ENCODE results near the gene FLRT3. TPM values are rescaled to one million over a fixed set of nuclear protein-coding genes. Genes with fewer than 3 reads are reported as not detected.

FLRT3 gene
- total RNA-seq, 1 experiment from 2014 or later, result 1.5 TPM

- Histone ChIP-seq H3K36me3 (ENCODE audit: control insufficient read depth in 1 of 2, insufficient read depth in 2 of 2, low read length in 2 of 2) (no peaks in the 10 kb centered on the region), H3K4me3 (replicated peaks in 1 of 2; ENCODE audit: low read depth in 1 of 2, low read length in 2 of 2) (no peak overlapping the region), H3K79me2 (ENCODE audit: insufficient read depth, low read length) (no peaks in the 10 kb centered on the region), H3K4me2 (ENCODE audit: low read length) (no peak overlapping the region), H3K4me1 (ENCODE audit: control insufficient read depth in 1 of 2, insufficient read depth in 2 of 2, low read length in 2 of 2) (no peaks in the 10 kb centered on the region), H3K27me3 (ENCODE audit: insufficient read depth, low read length) (no peaks in the 10 kb centered on the region), H3K9me2 (ENCODE audit: insufficient read depth) (no peaks in the 10 kb centered on the region), H3K9me3 (ENCODE audit: control insufficient read depth in 1 of 2, insufficient read depth in 1 of 2, low read depth in 1 of 2, low read length in 2 of 2) (no peaks in the 10 kb centered on the region), H3K9ac (ENCODE audit: low read length) (no peak overlapping the region), H3K27ac (ENCODE audit: low read depth, low read length) (no peak overlapping the region), H2AFZ (ENCODE audit: low read depth, low read length, poor library complexity, severe bottlenecking) (no peak overlapping the region), H4K20me1 (ENCODE audit: insufficient read depth) (no peaks in the 10 kb centered on the region)
- RAD21 ChIA-PET (ENCODE audit: low non-redundant PET in 1 of 2, low total read pairs in 2 of 2, uncharacterized antibody in 2 of 2, unreplicated experiment in 2 of 2), result no interaction called here
- CTCF ChIA-PET, result no interaction called here
- DNase-seq (ENCODE audit: low read depth, low spot score), result no peak
- no TSS peak for BruUV-seq (replicated peaks)
- intact Hi-C loops (cut with micrococcal nuclease), result no loop called here
- ATAC-seq, result no peak
- POLR2A ChIA-PET, result no interaction called here
- no peak for TF ChIP-seq FOSL1 (IDR thresholded peaks at IDR 0.05; ENCODE audit: low read depth)
- no peak for TF ChIP-seq ELF1 (IDR thresholded peaks at IDR 0.05; ENCODE audit: borderline replicate concordance, low read depth)
- no peak for TF ChIP-seq YY1 (IDR thresholded peaks at IDR 0.05; ENCODE audit: extremely low read depth, insufficient replicate concordance, low read depth, low read length)
Observed at GRCh38 chr20:14343491-14344065, 6.2 kb upstream of the FLRT3 start.

- ChIA-PET RAD21 (ENCODE audit: low non-redundant PET in 1 of 2, low total read pairs in 2 of 2, uncharacterized antibody in 2 of 2, unreplicated experiment in 2 of 2) (no interaction called here), CTCF (no interaction called here), POLR2A (no interaction called here)
- H3K79me2 ChIP-seq (ENCODE audit: insufficient read depth, low read length), result no peaks in the 10 kb centered on the region
- ATAC-seq (no peak), DNase-seq (ENCODE audit: low read depth, low spot score) (no peak)
- H3K4me1 ChIP-seq (ENCODE audit: control insufficient read depth in 1 of 2, insufficient read depth in 2 of 2, low read length in 2 of 2), result no peaks in the 10 kb centered on the region
- H3K27me3 ChIP-seq (ENCODE audit: insufficient read depth, low read length), result no peaks in the 10 kb centered on the region
- H3K36me3 ChIP-seq (ENCODE audit: control insufficient read depth in 1 of 2, insufficient read depth in 2 of 2, low read length in 2 of 2), result no peaks in the 10 kb centered on the region
- H3K4me2 ChIP-seq (ENCODE audit: low read length), result no peak overlapping the region
- H3K4me3 ChIP-seq (replicated peaks in 1 of 2; ENCODE audit: low read depth in 1 of 2, low read length in 2 of 2), result no peak overlapping the region
- no peak overlapping the region for H2AFZ ChIP-seq (ENCODE audit: low read depth, low read length, poor library complexity, severe bottlenecking)
- no peak overlapping the region for H3K27ac ChIP-seq (ENCODE audit: low read depth, low read length)
- no peak overlapping the region for H3K9ac ChIP-seq (ENCODE audit: low read length)
- H3K9me2 ChIP-seq (ENCODE audit: insufficient read depth), result no peaks in the 10 kb centered on the region
- intact Hi-C loops (cut with micrococcal nuclease), result no loop called here
- BruUV-seq (replicated peaks), result no TSS peak
- no peaks in the 10 kb centered on the region for H4K20me1 ChIP-seq (ENCODE audit: insufficient read depth)
- H3K9me3 ChIP-seq (ENCODE audit: control insufficient read depth in 1 of 2, insufficient read depth in 1 of 2, low read depth in 1 of 2, low read length in 2 of 2), result no peaks in the 10 kb centered on the region
- no peak for TF ChIP-seq ZNF274 (IDR thresholded peaks at IDR 0.05; ENCODE audit: low read depth, low read length)
- no peak for TF ChIP-seq EZH2phosphoT487 (IDR thresholded peaks at IDR 0.05; ENCODE audit: borderline replicate concordance)
- TF ChIP-seq ZFX (IDR thresholded peaks at IDR 0.05), result no peak
- no peak for TF ChIP-seq REST (IDR thresholded peaks at IDR 0.05; ENCODE audit: low read depth)
- TF ChIP-seq MAX (IDR thresholded peaks at IDR 0.05), result no peak
- TF ChIP-seq POLR2A (IDR thresholded peaks at IDR 0.05; ENCODE audit: borderline replicate concordance, extremely low read depth, insufficient read depth, insufficient read length), result no peak
- TF ChIP-seq SRF (IDR thresholded peaks at IDR 0.05; ENCODE audit: low read depth), result no peak
- no peak for TF ChIP-seq SIN3A (IDR thresholded peaks at IDR 0.05; ENCODE audit: low read depth)
- no peak for TF ChIP-seq CTCF (IDR thresholded peaks at IDR 0.05 in 2 of 3, conservative IDR thresholded peaks at IDR 0.05 in 1 of 3; ENCODE audit: borderline replicate concordance in 1 of 3, insufficient read depth in 1 of 3, low read depth in 2 of 3, low read length in 2 of 3)
- TF ChIP-seq EGR1 (IDR thresholded peaks at IDR 0.05; ENCODE audit: low read depth), result no peak
- no peak for TF ChIP-seq RAD21 (IDR thresholded peaks at IDR 0.05; ENCODE audit: low read depth)
- TF ChIP-seq ELF1 (IDR thresholded peaks at IDR 0.05; ENCODE audit: borderline replicate concordance, low read depth), result no peak
- no peak for TF ChIP-seq ATF3 (IDR thresholded peaks at IDR 0.05)
- TF ChIP-seq POLR2AphosphoS5 (IDR thresholded peaks at IDR 0.05; ENCODE audit: low read depth, low read length), result no peak
- no peak for TF ChIP-seq FOSL1 (IDR thresholded peaks at IDR 0.05; ENCODE audit: low read depth)
- TF ChIP-seq YY1 (IDR thresholded peaks at IDR 0.05; ENCODE audit: extremely low read depth, insufficient replicate concordance, low read depth, low read length), result no peak
Observed at GRCh38 chr20:14342918-14343317, 5.5 kb upstream of the FLRT3 start.
